Left lung (tissue), 10 donors: ENCODE measurements around the gene CD52. TPM values are rescaled to one million over a fixed set of nuclear protein-coding genes. Genes with fewer than 3 reads are reported as not detected.
A peak's percentile ranks its signal among the peaks of the same experiment; 100 is the strongest.

Experiments used
- ATAC-seq: fragments of 200-7000 bp; cut with Tn5 transposase; one replicate; pipeline ENCODE4 v1.9.1; 2020; ENCODE audit warnings: moderate library complexity
- DNase-seq, 4 donors: peaks; one replicate each; pipeline ENCODE4 v3.0.0-alpha.2; 2013 to 2020
- H3K27ac ChIP-seq, 2 donors: fragments of 200-600 bp; sonication (generic) in 1 of 2; one replicate each; pipeline versions ENCODE4 v1.5.0 to v1.8.0; 2020 to 2021
- H3K27me3 ChIP-seq, 2 donors: fragments of 200-600 bp; sonication (generic) in 1 of 2; one replicate each; pipeline versions ENCODE4 v1.5.0 to v1.8.0; 2020 to 2021
- H3K36me3 ChIP-seq, 2 donors: fragments of 200-600 bp; sonication (generic) in 1 of 2; one replicate each; pipeline versions ENCODE4 v1.5.0 to v1.8.0; 2020 to 2021
- H3K4me1 ChIP-seq, 2 donors: fragments of 200-600 bp; one replicate each; pipeline ENCODE4 v1.8.0; 2021
- H3K4me3 ChIP-seq, 2 donors: fragments of 200-600 bp; sonication (generic) in 1 of 2; one replicate each; pipeline versions ENCODE4 v1.5.0 to v1.8.0; 2020 to 2021; ENCODE audit warnings: mild to moderate bottlenecking in 1 of 2
- H3K9me3 ChIP-seq, 2 donors: fragments of 200-600 bp; sonication (generic) in 1 of 2; one replicate each; pipeline versions ENCODE4 v1.5.0 to v1.8.0; 2020 to 2021
- intact Hi-C, 2 donors: fragments of 100-400 bp; cut with DNase I; formaldehyde crosslinking; loops; one replicate each; pipeline versions ENCODE4 v1.11.2 to v1.14.2; 2022
- polyA plus RNA-seq, 6 donors: library from polyadenylated mRNA; unstranded; fragments of 120-200 nt; gene quantifications; one replicate each; pipeline ENCODE4 v1.2.1, GENCODE V29; 2013; ENCODE audit not compliant: insufficient read length in 6 of 6
- total RNA-seq, 2 donors: library from RNA; stranded (reverse); fragmentation: NEBNext Ultra II Directional; extraction: Animal tissue kit (Norgen Biotek cat#: 25700); gene quantifications; one replicate each; pipeline ENCODE4 v1.2.1, GENCODE V29; 2021
- TF ChIP-seq, protein P1 (sequence below), 2 donors: fragments of 200-600 bp; sonication (generic) in 1 of 2; IDR thresholded peaks; one replicate each; pipeline versions ENCODE4 v1.5.0 to v1.8.0; 2021; ENCODE audit warnings: antibody characterized with exemption in 2 of 2
- donor health status: DM: no; HTN: yes; CAD: no.
- donor health status: DM: no; HTN: no; CAD: no.

CD52 gene
- total and polyA plus RNA-seq, 8 donors = 2.6 to 170 (median 6.1) TPM

DNA sequence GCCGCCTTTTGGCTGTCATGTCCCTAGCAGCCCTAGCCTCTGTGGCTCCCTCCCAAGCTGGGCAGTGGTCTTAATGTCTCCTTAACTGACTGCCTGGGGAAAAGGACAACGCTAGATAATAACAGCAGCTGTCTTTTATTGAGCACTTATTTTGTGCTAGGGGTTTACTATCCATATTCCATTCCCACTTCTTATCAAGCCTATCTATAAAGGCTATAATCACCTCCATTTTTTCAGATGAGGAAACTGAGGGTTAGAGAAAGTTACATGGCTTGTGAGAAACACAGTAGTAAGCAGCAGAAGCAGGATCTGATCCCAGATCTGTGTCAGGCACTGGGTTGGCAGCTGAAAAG, 31.7 kb upstream of the CD52 start:
- no peak for DNase-seq
- Histone ChIP-seq H3K9me3 (no peaks in the 10 kb centered on the region), H3K4me1 (peaks cover 12 to 100% of the 10 kb centered on the region in 2 donors), H3K4me3 (no peak overlapping the region), H3K27ac (peak overlapping the region in 1 of 2 donors; percentile 98), H3K27me3 (no peaks in the 10 kb centered on the region), H3K36me3 (peaks cover 0 to 33% of the 10 kb centered on the region in 2 donors)
- TF ChIP-seq, protein P1, sequence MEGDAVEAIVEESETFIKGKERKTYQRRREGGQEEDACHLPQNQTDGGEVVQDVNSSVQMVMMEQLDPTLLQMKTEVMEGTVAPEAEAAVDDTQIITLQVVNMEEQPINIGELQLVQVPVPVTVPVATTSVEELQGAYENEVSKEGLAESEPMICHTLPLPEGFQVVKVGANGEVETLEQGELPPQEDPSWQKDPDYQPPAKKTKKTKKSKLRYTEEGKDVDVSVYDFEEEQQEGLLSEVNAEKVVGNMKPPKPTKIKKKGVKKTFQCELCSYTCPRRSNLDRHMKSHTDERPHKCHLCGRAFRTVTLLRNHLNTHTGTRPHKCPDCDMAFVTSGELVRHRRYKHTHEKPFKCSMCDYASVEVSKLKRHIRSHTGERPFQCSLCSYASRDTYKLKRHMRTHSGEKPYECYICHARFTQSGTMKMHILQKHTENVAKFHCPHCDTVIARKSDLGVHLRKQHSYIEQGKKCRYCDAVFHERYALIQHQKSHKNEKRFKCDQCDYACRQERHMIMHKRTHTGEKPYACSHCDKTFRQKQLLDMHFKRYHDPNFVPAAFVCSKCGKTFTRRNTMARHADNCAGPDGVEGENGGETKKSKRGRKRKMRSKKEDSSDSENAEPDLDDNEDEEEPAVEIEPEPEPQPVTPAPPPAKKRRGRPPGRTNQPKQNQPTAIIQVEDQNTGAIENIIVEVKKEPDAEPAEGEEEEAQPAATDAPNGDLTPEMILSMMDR (IDR thresholded peaks at IDR 0.05) = no peak
- intact Hi-C loops = no loop called here
- no peak for ATAC-seq

DNA sequence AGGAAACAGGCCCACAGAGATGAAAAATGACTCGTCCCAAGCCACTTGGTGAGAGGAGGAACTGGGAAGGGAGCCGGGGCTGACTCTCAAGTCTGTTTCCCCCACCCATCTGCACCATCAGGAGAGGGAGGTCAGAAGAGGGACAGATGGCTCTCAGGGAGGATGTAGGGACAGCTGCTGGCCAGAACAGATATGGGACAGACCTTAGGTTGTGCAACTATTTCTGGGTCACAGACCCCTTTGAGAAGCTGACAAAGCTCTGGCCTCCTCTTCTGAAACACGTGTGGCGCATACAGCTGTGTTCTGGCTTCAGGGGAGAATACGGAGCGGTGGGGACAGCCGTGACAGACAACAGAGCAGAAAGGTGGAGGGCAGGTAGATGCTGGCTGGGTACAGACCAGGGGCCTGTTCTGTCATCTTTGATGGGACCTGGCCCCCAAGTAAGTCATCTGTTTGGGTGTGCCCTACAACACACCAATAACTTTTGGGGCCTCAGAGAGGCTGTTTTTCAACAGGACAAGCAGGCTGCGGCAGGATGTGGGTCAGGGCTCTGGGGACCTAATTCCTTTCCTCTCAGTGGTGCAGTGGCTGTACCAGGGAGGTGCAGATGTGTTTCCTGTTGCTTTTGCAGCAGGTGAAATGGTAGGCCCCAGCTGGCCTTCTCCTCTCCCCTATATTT, 30.6 kb upstream of the CD52 start:
- Histone ChIP-seq H3K27ac (peak overlapping the region in 1 of 2 donors; percentile 98), H3K27me3 (no peaks in the 10 kb centered on the region), H3K4me1 (peaks cover 6 to 100% of the 10 kb centered on the region in 2 donors), H3K9me3 (no peaks in the 10 kb centered on the region), H3K4me3 (no peak overlapping the region), H3K36me3 (peaks cover 0 to 22% of the 10 kb centered on the region in 2 donors)
- DNase-seq = no peak
- TF ChIP-seq, protein P1 (IDR thresholded peaks at IDR 0.05) = no peak
- peak; percentile 3 for ATAC-seq
- intact Hi-C loops = no loop called here

GRCh38 chr1:26287811-26288210, 29.9 kb upstream of the CD52 start:
- intact Hi-C loops = no loop called here
- H3K4me3 ChIP-seq = no peak overlapping the region
- TF ChIP-seq, protein P1 (IDR thresholded peaks at IDR 0.05) = no peak
- ATAC-seq (no peak), DNase-seq (no peak)
- peaks cover 0 to 16% of the 10 kb centered on the region in 2 donors for H3K36me3 ChIP-seq
- H3K27ac ChIP-seq = peak overlapping the region; percentile 67 to 98
- H3K27me3 ChIP-seq = no peaks in the 10 kb centered on the region
- no peaks in the 10 kb centered on the region for H3K9me3 ChIP-seq
- H3K4me1 ChIP-seq = peaks cover 6 to 100% of the 10 kb centered on the region in 2 donors

DNA sequence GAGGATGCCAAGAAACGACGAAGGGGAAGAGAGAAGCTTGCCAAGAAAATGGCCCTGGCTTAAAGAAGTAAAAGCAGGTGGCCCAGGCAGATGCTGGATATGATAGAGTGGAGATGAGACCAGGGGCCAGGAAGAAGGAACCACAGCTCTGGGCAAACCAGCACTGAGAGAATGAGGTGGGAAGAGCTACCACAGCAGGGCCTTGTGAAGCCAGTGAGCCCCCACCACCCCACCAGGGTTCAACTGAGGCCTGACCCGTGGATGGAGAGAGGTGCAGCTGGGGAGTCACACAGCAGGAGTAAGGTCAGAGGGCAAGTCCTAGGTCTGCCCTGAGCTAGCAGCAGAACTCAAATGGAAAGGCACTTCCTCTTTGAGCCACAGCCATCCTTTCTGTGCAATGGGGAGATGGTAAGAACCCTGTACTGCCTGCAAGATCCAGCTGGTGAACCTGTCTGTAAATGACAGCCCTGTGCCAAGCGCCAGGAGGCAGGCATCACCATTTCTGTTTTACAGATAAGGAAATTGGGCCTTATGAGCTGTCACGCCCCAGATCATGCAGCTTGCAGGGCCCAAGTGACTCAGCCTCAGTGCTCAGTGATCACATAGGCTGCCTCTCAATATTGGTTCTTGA, 29.3 kb upstream of the CD52 start:
- no peak overlapping the region for H3K4me3 ChIP-seq
- H3K9me3 ChIP-seq = no peaks in the 10 kb centered on the region
- TF ChIP-seq, protein P1 (IDR thresholded peaks at IDR 0.05) = no peak
- no peaks in the 10 kb centered on the region for H3K27me3 ChIP-seq
- peak overlapping the region; percentile 67 to 98 for H3K27ac ChIP-seq
- ATAC-seq (peak; percentile 3), DNase-seq (no peak)
- intact Hi-C loops = no loop called here
- peaks cover 0 to 9% of the 10 kb centered on the region in 2 donors for H3K36me3 ChIP-seq
- peaks cover 6 to 95% of the 10 kb centered on the region in 2 donors for H3K4me1 ChIP-seq
